WI38 (cell line): Measurements from ENCODE around the gene ARL6IP4.

Experiments used
- H3K4me3 ChIP-seq: 2 replicates; pipeline ENCODE4 v1.5.1; 2011; ENCODE audit warnings: low read depth, mild to moderate bottlenecking, control low read depth, low read length
- TF ChIP-seq, protein P1 (sequence below): IDR thresholded peaks from 2 replicates; pipeline ENCODE4 v1.5.1; 2012; ENCODE audit warnings: low read depth, mild to moderate bottlenecking, control low read depth, low read length

Gene ARL6IP4

DNA sequence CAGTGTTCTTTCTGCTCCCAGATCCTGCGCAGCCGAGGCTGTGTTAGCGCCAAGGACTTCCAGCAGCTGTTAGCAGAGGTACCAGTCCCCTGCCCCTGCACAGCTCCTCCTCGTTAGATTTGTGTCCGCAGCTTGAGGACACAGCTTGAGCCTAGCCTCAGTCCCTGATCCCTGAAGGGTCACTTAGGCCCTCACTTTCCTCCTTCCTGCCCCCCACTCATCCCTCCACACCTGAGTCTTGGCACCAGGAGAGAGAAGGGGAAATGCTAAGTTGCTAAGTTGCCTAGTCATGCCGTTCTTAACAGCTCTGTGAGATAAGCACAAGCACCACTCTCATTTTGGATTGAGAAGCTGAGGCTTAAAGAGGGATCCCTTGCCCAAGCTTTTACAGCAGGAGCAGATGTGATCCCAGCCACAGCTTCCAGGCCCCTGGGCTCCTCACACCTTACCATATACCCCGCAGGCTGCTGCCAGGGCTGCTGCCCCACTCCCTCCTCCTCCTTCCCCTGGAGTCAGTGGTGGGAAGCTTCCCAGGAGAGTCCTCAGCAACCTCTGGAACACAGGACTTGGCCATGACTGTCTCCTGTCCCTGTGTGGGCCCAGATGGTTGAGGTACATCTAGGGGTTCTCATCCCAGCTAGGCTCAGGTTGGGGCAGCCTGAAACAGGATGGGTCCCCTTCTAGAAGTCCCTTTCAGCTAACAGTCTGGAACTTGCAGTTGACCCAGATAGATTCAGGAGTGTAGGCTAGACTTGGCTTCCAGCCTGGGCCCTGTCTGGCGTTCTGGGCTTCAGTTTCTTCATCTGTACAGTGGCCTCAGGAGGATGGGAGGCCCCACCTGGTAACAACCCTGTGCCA lies 4.5 kb upstream of the ARL6IP4 start:
- peak overlapping the region; percentile 81 for H3K4me3 ChIP-seq
- TF ChIP-seq, protein P1, sequence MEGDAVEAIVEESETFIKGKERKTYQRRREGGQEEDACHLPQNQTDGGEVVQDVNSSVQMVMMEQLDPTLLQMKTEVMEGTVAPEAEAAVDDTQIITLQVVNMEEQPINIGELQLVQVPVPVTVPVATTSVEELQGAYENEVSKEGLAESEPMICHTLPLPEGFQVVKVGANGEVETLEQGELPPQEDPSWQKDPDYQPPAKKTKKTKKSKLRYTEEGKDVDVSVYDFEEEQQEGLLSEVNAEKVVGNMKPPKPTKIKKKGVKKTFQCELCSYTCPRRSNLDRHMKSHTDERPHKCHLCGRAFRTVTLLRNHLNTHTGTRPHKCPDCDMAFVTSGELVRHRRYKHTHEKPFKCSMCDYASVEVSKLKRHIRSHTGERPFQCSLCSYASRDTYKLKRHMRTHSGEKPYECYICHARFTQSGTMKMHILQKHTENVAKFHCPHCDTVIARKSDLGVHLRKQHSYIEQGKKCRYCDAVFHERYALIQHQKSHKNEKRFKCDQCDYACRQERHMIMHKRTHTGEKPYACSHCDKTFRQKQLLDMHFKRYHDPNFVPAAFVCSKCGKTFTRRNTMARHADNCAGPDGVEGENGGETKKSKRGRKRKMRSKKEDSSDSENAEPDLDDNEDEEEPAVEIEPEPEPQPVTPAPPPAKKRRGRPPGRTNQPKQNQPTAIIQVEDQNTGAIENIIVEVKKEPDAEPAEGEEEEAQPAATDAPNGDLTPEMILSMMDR, result no peak

GRCh38 chr12:122976648-122976975 lies 3.9 kb upstream of the ARL6IP4 start:
- H3K4me3 ChIP-seq, result no peak overlapping the region
- TF ChIP-seq, protein P1, result no peak

DNA sequence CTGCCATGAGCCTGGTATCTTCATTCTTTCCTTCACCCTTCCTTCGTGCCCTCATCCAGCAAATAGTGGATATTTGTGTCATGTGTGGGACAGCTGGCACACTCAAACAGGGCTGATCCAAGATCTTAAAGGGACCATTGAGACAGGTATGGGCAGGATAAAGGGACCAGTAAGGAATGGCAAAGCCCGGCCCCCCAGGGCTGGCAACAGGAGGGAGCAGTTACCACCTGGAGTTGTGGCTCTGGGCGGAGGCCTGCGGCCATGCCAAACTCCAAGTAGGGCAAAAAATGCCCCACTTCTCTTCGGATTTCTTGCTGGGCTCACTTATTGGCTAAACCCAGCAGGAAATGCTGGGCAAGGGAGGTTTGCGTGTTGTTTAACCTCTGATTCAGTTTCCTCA lies 3.3 kb upstream of the ARL6IP4 start:
- no peak overlapping the region for H3K4me3 ChIP-seq
- TF ChIP-seq, protein P1, result no peak

DNA sequence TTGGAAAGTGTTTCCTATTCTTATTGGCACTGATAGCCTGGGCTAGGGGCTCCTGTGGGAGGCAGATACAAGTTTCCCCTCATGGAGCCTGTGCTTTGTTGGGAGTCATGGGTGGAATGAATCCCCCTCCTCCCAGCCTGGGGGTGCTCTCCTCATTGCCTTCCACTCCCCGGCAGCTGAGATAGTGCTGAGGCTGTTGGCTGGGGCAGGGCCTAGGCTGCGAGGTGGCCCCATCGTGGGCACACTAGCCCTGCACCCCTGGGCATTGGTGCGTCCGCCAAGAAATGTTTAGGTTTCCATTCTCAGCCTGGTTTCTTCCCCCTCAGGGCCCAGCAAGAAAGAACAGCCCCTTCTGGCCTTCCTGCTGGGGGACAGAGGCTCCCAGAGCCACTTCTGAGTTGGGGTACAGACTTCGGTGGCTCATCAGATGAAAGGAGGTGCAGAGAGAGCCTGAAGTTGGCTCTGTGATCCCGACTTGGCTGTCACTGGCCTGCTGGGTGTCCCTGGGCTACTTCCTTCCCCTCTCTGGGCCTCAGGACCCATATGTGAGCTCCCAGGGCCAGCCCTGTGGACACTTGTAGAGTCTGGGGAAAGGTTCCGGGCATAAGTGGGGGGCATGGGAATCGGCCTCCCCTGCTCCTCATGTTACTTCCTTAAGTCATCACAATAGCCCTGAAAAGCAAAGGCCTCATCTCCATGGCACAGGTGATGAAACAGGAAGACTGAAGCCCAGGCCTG lies 2.7 kb upstream of the ARL6IP4 start:
- TF ChIP-seq, protein P1, result no peak
- no peak overlapping the region for H3K4me3 ChIP-seq

DNA sequence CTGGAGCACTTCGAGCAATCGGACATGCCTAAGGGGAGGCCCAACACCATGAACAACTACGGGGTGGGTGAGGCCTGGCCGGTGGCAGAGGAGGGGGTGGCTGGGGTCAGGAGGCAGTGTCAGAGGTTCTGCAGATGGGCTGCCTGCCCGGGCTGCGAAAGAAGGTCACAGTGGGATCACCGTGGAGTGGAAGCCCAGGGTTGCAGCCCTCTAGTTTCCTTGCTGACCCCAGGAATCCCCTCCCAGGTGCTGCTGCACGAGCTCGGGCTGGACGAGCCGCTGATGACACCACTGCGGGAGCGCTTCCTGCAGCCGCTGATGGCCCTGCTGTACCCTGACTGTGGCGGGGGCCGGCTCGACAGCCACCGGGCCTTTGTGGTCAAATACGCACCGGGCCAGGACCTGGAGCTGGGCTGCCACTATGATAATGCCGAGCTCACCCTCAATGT lies 1.9 kb upstream of the ARL6IP4 start:
- H3K4me3 ChIP-seq, result no peak overlapping the region
- TF ChIP-seq, protein P1, result no peak

GRCh38 chr12:122979001-122979907 lies 1.2 kb upstream of the ARL6IP4 start:
- peak overlapping the region; percentile 84 for H3K4me3 ChIP-seq
- TF ChIP-seq, protein P1, result no peak
